AG09309 (cell line): Measurements from ENCODE around the gene ATRAID.

Source experiments
- DNase-seq: peaks from one replicate; pipeline ENCODE4 v3.0.0-alpha.2; 2010; ENCODE audit warnings: low read depth
- H3K4me3 ChIP-seq: 2 replicates; pipeline ENCODE4 v1.5.1; 2011; ENCODE audit warnings: mild to moderate bottlenecking, low read depth, low read length, moderate library complexity; ENCODE audit not compliant: control insufficient read depth
- TF ChIP-seq, protein P1 (sequence below): IDR thresholded peaks from 2 replicates; pipeline ENCODE4 v1.5.1; 2011; ENCODE audit warnings: mild to moderate bottlenecking, low read depth, low read length, inconsistent platforms; ENCODE audit not compliant: insufficient read depth, control insufficient read depth; ENCODE audit errors: missing control alignments

Gene ATRAID

GRCh38 chr2:27250652-27251379, 39.0 kb downstream of the ATRAID start:
- TF ChIP-seq, protein P1, sequence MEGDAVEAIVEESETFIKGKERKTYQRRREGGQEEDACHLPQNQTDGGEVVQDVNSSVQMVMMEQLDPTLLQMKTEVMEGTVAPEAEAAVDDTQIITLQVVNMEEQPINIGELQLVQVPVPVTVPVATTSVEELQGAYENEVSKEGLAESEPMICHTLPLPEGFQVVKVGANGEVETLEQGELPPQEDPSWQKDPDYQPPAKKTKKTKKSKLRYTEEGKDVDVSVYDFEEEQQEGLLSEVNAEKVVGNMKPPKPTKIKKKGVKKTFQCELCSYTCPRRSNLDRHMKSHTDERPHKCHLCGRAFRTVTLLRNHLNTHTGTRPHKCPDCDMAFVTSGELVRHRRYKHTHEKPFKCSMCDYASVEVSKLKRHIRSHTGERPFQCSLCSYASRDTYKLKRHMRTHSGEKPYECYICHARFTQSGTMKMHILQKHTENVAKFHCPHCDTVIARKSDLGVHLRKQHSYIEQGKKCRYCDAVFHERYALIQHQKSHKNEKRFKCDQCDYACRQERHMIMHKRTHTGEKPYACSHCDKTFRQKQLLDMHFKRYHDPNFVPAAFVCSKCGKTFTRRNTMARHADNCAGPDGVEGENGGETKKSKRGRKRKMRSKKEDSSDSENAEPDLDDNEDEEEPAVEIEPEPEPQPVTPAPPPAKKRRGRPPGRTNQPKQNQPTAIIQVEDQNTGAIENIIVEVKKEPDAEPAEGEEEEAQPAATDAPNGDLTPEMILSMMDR = no peak
- H3K4me3 ChIP-seq = no peak overlapping the region

GRCh38 chr2:27251766-27252165, 39.9 kb downstream of the ATRAID start:
- TF ChIP-seq, protein P1 = no peak
- no peak overlapping the region for H3K4me3 ChIP-seq
- DNase-seq = no peak

More at GRCh38 chr2:27250652-27251379, 39.0 kb downstream of the ATRAID start:
- DNase-seq = no peak

- TF ChIP-seq, protein P1 = no peak
Measured at GRCh38 chr2:27255187-27255586, 43.3 kb downstream of the ATRAID start.

DNA sequence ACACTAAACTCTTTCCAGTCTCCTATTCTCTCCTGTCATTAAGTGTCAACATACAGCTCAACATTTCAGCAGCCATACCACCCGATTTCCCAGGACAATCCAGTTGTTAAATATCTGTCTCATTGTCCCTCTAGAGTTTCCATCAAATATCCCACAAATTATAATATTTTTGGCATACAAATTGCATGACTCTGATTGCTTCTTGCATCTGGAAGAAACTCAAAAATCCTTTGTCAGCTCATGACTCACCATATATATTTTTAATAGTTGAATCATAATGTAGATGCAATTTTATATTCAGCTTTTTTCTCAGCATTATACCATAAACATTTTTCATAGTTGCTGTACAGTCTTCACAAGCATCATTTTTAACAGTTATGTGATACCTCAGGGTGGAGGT, 43.8 kb downstream of the ATRAID start:
- H3K4me3 ChIP-seq = no peak overlapping the region
- DNase-seq = peak; percentile 24
- TF ChIP-seq, protein P1 = no peak

More at GRCh38 chr2:27255187-27255586, 43.3 kb downstream of the ATRAID start:
- no peak overlapping the region for H3K4me3 ChIP-seq
- no peak for DNase-seq

DNA sequence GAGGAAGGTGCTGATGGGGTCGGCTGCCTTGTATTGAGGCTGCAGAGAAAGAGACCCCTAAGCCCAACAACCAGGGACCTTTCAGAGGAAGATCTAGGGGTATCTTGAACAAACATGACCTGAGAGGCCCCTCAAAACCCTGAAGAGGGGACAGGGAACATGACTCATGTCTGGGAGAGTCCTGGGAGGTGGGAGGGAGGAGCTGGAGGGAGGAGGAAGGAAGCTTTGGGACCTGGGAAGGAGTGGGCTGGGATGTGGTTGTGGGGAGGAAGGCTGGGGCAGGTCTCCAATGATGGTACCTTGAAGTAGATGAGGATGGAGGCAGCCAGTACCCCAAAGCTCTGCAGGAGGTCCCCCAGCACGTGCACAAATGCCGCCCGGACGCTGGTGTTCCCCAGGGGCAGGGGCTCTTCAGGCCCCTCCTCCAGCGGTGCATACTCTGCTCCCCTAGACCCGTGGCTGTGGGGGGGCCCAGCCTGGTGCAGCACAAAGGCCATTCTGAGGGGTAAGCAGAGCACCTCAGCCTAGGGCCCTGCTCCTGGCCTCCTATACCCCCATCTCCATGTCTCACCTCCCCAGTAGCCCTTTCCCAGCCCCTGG, 45.1 kb downstream of the ATRAID start:
- no peak overlapping the region for H3K4me3 ChIP-seq
- DNase-seq = no peak
- TF ChIP-seq, protein P1 = no peak

DNA sequence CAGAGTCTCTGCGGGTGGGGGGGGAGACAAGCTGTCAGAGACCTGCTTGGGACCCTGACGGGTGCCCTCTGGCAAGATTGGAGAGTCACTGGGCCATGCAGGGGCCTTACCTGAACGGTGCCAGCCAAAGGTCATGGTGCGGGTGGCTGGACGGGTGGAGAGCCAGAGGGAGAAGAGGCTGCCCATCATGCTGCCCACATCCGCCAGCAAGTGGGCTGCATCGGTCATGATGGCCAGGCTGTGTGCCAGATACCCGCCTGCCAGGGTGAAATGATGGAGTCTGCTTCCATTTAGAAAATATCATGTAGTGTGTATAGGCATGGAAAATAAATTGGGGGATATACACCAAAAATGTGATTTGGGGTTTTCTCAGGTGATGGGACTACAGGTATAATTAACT, 46.2 kb downstream of the ATRAID start:
- TF ChIP-seq, protein P1 = no peak
- no peak for DNase-seq
- H3K4me3 ChIP-seq = no peak overlapping the region
